Tibial artery (tissue), 4 donors: ENCODE measurements around the gene IRF2BPL.

Experiments used
- DNase-seq, 2 donors: peaks; one replicate each; pipeline ENCODE4 v3.0.0-alpha.2; 2019
- H3K27ac ChIP-seq, 2 donors: fragments of 200-600 bp; sonication (generic) in 1 of 2; 1 replicate in 1 of 2; 2 replicates in 1 of 2; pipeline ENCODE4 v1.5.1; 2018 to 2019; ENCODE audit warnings: mild to moderate bottlenecking in 1 of 2
- H3K27me3 ChIP-seq, 2 donors: fragments of 200-600 bp; sonication (generic) in 1 of 2; one replicate each; pipeline versions ENCODE4 v1.5.1 to v1.6.0; 2016 to 2019
- H3K36me3 ChIP-seq, 3 donors: fragments of 200-600 bp; sonication (generic) in 2 of 3; one replicate each; pipeline ENCODE4 v1.5.1; 2016 to 2019; ENCODE audit warnings: mild to moderate bottlenecking in 2 of 3
- H3K4me1 ChIP-seq, 4 donors: fragments of 200-600 bp; sonication (generic) in 2 of 4; 1 replicate in 3 of 4; 2 replicates in 1 of 4; pipeline ENCODE4 v1.5.1; 2016 to 2019
- H3K4me3 ChIP-seq, 2 donors: fragments of 200-600 bp; sonication (generic) in 1 of 2; 1 replicate in 1 of 2; 2 replicates in 1 of 2; pipeline ENCODE4 v1.5.1; 2018 to 2019; ENCODE audit warnings: mild to moderate bottlenecking in 2 of 2
- H3K9me3 ChIP-seq, 3 donors: fragments of 200-600 bp; sonication (generic) in 1 of 3; one replicate each; pipeline ENCODE4 v1.5.1; 2016 to 2019
- CTCF ChIP-seq, 2 experiments: fragments of 200-600 bp in 1 of 2; fragments of 450-650 bp in 1 of 2; IDR thresholded peaks; one replicate each; pipeline ENCODE4 v1.5.1; 2017 to 2019; ENCODE audit warnings: antibody characterized with exemption in 2 of 2, mild to moderate bottlenecking in 1 of 2, moderate library complexity in 1 of 2
- intact Hi-C: fragments of 100-400 bp; cut with DNase I; formaldehyde crosslinking; loops from one replicate; pipeline ENCODE4 v1.15.0; 2023; ENCODE audit warnings: low total_unique reads

The IRF2BPL gene

GRCh38 chr14:77059276-77059915 lies 30.9 kb upstream of the IRF2BPL start:
- H3K27ac ChIP-seq: no peak overlapping the region
- DNase-seq: no peak

GRCh38 chr14:77058785-77059184 lies 30.3 kb upstream of the IRF2BPL start:
- no peaks in the 10 kb centered on the region for H3K36me3 ChIP-seq
- H3K27ac ChIP-seq: no peak overlapping the region
- intact Hi-C loops: no loop called here
- peaks cover 0 to 9% (median 9%) of the 10 kb centered on the region in 3 donors for H3K9me3 ChIP-seq
- H3K4me1 ChIP-seq: no peaks in the 10 kb centered on the region
- no peak overlapping the region for H3K4me3 ChIP-seq
- no peak for TF ChIP-seq CTCF (IDR thresholded peaks at IDR 0.05)
- no peaks in the 10 kb centered on the region for H3K27me3 ChIP-seq
- no peak for DNase-seq

More at GRCh38 chr14:77059276-77059915, 30.9 kb upstream of the IRF2BPL start:
- no peak overlapping the region for H3K4me3 ChIP-seq
- no peaks in the 10 kb centered on the region for H3K36me3 ChIP-seq
- no peak for TF ChIP-seq CTCF (IDR thresholded peaks at IDR 0.05)
- no peaks in the 10 kb centered on the region for H3K27me3 ChIP-seq
- no peaks in the 10 kb centered on the region for H3K4me1 ChIP-seq
- peaks cover 0 to 9% (median 9%) of the 10 kb centered on the region in 3 donors for H3K9me3 ChIP-seq
- intact Hi-C loops: no loop called here

DNA sequence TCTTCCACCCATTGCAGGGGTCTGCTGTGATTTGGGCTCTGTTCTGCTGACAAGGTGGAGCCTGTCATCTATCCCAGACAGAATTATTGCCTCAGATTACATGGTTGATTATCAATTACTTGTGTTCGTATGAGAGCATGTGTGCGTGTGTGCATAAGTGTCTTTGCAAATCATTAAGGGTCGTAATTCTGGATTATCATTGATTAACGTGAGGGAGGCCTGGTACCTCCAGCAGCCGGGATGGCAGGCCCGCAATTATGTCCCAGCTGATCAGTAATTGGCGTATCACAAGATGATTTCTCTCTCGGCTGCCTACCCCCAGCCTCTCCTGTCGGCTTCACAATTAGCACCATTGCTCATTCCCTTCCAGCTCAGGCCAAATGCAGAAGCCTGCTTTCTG lies 29.6 kb upstream of the IRF2BPL start:
- TF ChIP-seq CTCF (IDR thresholded peaks at IDR 0.05): no peak
- intact Hi-C loops: no loop called here
- peaks cover 0 to 9% (median 9%) of the 10 kb centered on the region in 3 donors for H3K9me3 ChIP-seq
- no peaks in the 10 kb centered on the region for H3K27me3 ChIP-seq
- DNase-seq: no peak
- H3K36me3 ChIP-seq: no peaks in the 10 kb centered on the region
- peaks cover 0 to under 1% (median under 1%) of the 10 kb centered on the region in 4 donors for H3K4me1 ChIP-seq
- no peak overlapping the region for H3K4me3 ChIP-seq
- no peak overlapping the region for H3K27ac ChIP-seq

- H3K27me3 ChIP-seq: no peaks in the 10 kb centered on the region
- no peak overlapping the region for H3K27ac ChIP-seq
- no peak for TF ChIP-seq CTCF (IDR thresholded peaks at IDR 0.05)
- no peak overlapping the region for H3K4me3 ChIP-seq
- H3K9me3 ChIP-seq: peaks cover 0 to 9% (median 9%) of the 10 kb centered on the region in 3 donors
- intact Hi-C loops: no loop called here
- DNase-seq: no peak
- H3K36me3 ChIP-seq: no peaks in the 10 kb centered on the region
- H3K4me1 ChIP-seq: peaks cover 0 to 22% (median 15%) of the 10 kb centered on the region in 4 donors
These were observed 27.5 kb upstream of the IRF2BPL start for GRCh38 chr14:77055981-77056380.

DNA sequence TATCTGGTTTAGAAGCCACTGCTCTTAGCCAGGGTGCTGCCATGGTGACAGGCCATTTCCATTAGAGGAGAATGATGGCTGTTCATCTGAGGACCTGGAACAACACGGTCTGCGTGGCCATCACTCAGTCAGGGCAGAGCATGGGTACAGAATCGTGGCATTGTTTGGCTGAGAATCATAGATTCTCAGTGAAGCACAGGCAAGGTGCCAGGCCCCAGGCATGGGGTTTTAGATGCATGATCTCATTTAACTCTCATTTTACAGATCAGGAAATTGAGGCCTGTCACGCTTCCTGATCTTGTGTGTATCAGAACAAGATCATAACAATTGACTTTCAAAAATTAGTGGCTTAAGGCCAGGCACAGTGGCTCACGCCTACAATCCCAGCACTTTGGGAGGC lies 26.8 kb upstream of the IRF2BPL start:
- intact Hi-C loops: no loop called here
- Histone ChIP-seq H3K4me3 (no peak overlapping the region), H3K27ac (no peak overlapping the region), H3K4me1 (peaks cover 0 to 29% (median 17%) of the 10 kb centered on the region in 4 donors), H3K27me3 (no peaks in the 10 kb centered on the region), H3K9me3 (peaks cover 0 to 9% (median 9%) of the 10 kb centered on the region in 3 donors), H3K36me3 (no peaks in the 10 kb centered on the region)
- TF ChIP-seq CTCF (IDR thresholded peaks at IDR 0.05): no peak
- DNase-seq: no peak
